NOMO-1 (cell line): ENCODE measurements around the gene BRPF1.
A peak's percentile ranks its signal among the peaks of the same experiment; 100 is the strongest.
"Not testable (repeated sequence)": the region's sequence is repeated elsewhere in the genome, so short reads cannot be mapped to it uniquely, and the experiment has no call there.

Source experiments
- DNase-seq, 2 experiments: peaks; one replicate each; lab custom pipeline; 2025; ENCODE audit not compliant: unreplicated experiment in 2 of 2; lab: John Stamatoyannopoulos, UW

BRPF1 gene

GRCh38 chr3:9762871-9763270, 31.3 kb downstream of the BRPF1 start:
- DNase-seq, result no peak

DNA sequence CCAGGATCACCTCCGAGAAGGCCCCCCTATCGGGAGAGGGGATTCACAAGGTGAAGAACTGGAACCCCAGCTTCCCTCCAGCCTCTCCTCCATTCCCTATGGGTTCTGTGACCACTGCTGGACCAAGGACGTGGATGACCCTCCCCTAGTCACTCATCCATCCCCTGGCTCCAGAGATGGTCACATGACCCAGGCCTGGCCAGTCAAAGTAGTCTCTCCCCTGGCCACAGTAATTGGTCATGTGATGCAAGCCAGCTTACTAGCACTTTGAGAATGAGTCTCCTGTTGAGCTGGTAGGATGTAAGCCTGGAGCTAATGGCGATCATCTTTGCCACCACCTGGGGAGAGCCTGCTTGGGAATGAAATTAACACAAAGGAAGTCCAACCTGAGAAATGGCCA, 34.3 kb downstream of the BRPF1 start:
- no peak for DNase-seq

- no peak for DNase-seq
Measured at GRCh38 chr3:9767418-9767817, 35.9 kb downstream of the BRPF1 start.

DNA sequence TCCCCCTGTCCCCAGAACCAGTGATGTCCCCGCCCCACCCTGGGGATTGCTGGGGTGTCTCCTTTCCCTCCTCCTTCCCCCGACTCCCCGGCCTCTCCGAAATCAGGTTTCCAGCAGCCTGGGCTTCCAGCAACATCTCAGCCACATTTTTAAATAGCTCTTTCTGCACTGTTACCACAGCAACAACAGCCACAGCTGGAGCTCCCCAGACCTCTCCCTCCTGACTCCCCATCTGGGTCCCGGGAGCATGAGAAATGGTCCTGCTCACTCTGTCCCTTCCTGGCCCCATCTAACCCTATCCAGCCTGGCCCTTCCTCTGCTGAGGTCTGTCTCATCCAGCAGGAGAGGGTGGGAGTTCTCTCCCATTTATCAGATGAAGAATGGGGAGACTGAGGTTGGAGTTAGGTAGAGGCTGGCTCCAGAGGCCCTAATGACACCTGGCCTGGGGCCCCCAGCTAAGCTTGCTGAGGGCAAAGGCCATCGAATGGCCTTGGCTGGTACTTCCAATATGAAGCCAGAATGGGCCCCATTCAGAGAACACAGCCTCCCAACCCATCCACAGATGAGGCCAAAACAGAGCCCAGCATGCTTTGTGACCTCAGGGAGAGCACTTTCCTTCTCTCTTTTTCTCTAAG, 36.7 kb downstream of the BRPF1 start:
- DNase-seq, result no peak

DNA sequence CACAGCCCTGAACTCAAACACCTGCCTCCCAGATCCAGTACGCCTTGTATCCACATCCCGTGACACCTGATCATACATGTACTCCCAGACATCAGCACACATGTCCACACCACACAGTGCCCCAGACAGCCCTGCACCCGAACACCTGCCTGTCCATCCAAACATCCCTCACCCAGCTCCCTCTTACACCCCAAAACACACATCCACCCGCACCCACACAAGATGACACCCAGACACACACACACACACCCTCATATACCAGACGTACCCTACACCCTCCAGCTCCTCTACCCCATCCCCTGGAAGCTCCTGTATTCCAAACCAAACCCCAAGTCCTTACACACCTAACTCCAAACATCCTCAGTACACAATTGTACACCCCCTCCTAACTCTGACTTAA, 37.5 kb downstream of the BRPF1 start:
- no peak for DNase-seq

DNA sequence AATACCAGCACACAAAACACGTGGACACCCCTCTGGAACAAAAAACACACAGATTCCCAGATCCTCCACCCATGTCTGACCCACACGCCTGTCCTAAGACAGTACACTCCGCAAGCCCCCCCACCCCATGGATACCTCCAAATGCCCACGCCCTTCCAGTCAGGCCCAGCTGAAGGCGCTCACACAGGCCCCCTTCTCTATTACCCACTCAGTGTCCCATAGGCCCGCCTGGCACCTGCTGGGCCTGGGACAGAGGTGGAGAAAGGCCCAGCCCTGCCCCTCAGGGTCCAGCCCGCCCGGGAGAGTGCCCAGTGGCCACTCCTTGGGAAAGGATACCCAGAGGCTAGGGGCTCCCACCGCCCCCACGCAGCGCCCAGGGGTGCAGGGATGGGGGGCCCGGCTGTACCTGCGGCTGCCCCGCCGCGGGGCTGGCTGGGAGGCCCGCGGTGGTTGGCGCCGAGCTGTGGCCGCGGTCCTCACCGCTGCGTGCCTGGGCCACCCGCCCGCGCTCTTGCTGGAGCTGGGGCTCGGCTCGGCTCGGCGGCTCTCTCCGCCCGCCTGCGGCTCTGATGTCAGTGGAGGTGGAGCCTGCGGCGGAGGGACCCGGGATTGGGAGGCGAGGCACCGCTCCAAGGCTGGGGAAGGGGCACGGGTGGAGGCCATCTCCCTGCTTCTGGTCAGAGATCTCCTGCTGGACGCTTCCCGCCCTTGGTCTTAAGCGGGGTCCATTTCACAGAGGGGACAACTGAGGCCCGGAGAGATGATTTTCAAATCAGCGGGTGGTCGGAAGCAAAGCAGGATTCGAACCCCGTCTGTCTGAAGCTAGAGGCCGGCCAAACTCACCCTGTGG, 38.1 kb downstream of the BRPF1 start, which contains the start of gene CAMK1:
Gene CAMK1 (minus strand): TSS at position 522 of the 850 bp plus-strand sequence. CDS start 2,198 bp downstream, outside the sequence.
- peak; percentile 66 to 70 for DNase-seq

- DNase-seq, result no peak
Measured at GRCh38 chr3:9770276-9770812, 38.8 kb downstream of the BRPF1 start.

DNA sequence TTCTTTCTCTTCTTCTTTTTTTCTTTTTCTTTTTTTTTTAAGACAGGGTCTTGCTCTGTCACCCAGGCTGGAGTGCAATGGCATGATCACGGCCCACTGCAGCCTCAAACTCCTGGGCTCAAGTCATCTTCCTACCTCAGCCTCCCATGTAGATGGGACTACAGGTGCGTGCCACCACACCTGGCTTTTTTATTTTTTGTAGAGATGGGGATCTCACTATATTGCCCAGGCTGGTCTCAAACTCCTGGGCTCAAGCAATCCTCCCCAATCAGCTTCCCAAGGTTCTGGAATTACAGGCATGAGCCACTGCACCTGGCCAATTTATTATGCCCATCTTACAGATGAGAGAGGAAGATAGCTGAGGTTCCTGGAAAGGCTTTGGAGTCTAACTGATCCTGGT, 39.5 kb downstream of the BRPF1 start:
- DNase-seq, result not testable (repeated sequence)

DNA sequence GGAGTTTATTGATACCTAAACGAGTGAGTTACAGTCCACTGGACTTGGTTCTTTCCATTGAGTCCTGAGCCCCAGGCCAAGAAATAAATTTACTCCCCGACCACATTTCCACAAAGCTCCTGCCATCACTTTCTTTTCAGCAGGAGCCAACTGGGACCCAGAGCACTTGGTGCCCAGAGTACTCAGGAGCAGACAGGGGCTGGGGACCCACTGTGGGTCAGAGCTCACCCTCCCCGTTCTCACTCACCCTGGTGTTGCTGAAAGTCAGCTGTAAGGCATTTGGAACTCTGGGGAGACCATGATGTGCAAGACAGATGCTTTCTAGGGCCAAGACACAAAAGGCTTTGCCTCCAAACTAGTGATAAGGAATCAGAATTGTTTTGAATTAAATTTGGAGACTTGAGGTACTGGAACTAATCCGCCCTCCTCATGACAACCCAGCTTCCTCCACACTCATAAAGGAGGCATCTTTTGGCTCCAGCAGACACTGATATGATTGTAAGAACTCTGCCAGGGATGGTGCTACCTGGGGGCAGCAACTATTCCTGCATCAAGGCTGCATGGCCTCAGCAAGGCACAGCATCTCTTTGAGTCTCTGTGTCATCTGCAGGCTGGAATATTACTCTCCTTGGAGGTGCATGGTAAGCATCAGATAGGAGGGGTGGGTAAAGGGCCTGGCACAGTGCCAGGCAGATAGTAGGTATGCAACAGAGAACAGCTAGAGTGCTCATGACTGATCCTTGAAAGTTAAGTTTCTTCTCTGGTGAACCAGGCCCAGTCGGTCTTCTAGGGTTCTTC, 45.6 kb downstream of the BRPF1 start:
- no peak for DNase-seq

DNA sequence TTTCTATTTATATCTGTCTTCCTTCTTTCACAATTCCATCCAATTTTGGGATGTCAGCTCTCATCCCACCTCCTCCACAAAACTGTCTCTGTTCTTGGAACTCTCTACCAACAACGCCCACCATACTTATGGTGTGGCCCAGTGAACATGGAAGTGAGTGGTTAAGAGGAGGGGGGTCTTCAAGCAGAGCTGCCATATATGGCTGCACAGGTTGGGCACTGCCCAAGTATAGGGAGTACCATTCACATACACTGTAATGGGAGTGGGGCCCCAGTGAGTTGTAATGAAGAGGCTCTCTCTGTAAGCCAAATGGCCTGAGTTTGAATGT, 46.1 kb downstream of the BRPF1 start:
- DNase-seq, result no peak

DNA sequence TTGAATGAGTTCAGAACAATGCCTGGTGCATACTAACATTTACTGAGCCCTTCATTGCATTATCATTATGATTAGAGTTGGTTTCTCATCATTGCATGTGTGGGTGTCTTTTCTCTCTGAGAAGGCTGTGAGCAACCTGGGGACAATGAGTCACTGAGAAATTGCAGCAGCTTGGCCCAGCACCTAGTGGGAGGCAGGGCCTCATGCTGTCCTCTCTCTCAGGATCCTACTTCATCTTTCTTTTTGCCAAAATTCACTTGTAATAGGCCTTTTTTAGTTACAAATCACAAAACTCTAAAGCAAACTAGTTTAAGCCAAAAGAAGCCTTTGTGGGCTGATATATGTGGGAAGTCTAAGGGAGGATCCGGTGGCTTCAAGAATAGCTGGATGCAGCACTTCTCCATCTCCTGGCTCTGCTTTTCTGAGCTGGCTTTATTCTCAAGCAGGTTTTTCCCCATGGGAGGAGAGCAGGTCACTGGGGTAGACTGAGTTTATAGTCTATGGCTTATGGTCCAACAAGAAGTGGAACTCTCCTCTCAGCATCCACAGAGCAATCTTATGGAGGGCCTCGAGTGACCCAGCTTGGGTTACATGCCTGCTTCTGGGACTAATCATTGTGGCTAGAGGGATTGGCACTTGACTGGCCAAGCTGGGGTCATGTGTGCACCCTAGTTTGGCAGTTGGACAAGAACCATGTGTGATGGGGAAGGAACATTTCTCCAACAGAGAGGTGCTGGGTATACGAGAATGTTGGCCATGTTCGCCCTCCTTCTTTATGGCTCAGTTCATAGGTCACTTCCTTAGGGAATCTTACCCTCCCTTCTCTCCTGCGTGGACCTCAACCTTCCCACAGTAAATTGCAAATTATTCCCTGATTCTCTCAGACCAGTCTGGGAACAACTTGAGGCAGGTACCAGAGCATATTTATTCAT, 46.9 kb downstream of the BRPF1 start:
- DNase-seq, result peak in 1 of 2 experiments; percentile 27

DNA sequence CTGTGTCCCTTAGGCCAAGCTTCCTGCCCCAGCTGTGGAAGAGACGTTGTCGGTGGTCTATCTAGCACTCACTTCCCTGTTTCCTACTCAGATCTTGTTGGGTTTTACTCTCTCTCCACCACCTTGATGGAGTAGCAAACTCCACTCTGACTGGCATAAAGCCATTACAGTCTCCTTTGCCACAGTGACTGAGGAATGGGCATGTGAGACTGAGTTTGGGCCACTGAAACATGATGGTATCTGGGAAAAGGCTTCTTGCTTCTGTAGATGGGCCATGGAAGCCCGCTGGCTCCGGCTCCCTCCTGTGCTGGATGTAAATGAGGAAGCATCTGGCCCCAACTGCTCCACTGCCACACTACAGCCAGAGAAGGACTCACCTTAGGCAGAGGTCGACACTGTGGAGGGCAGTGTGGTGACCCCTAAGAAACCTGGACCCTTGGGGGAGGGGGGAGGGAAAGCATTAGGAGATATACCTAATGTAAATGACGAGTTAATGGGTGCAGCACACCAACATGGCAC, 47.6 kb downstream of the BRPF1 start:
- no peak for DNase-seq

GRCh38 chr3:9779721-9780457, 48.4 kb downstream of the BRPF1 start:
- peak; percentile 97 for DNase-seq

DNA sequence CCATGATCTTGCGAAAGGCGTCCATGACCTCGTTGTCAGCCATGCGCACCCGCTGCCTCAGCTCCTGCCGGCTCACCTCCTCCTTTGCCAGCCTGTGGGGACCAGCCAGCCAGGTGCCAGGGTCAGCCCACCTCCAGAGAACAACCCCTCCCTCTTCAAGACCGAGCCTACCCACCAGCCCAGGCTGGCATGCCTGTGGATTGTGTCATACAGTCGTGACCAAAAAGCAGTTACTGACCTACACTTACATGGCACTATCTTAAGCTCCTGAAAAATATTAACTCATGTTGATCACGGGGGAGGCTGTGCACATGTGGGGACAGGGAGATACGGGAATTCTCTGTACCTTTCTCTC, 48.9 kb downstream of the BRPF1 start:
- no peak for DNase-seq

DNA sequence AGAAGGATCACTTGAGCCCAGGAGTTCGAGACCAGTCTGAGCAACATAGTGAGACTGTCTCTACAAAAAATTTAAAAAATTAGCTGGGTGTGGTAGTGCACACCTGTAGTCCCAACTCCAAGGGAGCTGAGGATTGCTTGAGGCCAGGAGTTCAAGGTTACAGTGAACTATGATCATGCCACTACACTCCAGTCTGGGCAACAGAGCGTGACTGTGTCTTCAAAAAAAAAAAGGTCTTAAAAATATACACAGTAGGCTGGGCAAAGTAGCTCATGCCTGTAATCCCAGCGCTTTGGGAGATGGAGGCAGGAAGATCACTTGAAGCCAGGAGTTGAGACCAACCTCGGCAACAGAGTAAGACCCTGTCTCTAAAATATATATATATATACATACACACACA, 49.4 kb downstream of the BRPF1 start:
- DNase-seq, result no peak

- no peak for DNase-seq
Measured at GRCh38 chr3:9781551-9781950, 50.0 kb downstream of the BRPF1 start.

GRCh38 chr3:9781978-9782603, 50.6 kb downstream of the BRPF1 start:
- no peak for DNase-seq

GRCh38 chr3:9782770-9783169, 51.2 kb downstream of the BRPF1 start:
- peak in 1 of 2 experiments; percentile 18 for DNase-seq

DNA sequence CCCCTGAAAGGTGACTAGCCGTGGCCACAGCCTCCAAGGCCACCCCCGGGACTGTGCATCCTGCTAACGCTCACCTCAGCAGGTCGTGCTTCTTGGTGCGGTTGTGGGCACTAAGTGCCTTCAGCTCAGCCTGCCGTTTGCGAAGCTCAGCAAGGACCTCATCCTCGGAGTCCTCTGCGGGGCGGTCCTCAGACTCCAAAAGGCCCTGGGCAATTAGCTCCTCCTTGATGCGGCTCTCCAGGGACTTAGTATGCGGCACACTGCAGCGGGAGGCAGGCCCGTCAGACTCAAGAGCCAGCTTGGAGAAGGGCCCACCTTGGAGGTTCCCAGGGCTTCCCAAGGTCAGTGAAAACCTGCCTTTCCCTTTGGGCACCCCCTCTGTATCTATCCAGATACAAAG, 52.4 kb downstream of the BRPF1 start:
- no peak for DNase-seq
